ENCODE data around the gene PDZD2.
A peak's percentile ranks its signal among the peaks of the same experiment; 100 is the strongest.

The PDZD2 gene

DNA sequence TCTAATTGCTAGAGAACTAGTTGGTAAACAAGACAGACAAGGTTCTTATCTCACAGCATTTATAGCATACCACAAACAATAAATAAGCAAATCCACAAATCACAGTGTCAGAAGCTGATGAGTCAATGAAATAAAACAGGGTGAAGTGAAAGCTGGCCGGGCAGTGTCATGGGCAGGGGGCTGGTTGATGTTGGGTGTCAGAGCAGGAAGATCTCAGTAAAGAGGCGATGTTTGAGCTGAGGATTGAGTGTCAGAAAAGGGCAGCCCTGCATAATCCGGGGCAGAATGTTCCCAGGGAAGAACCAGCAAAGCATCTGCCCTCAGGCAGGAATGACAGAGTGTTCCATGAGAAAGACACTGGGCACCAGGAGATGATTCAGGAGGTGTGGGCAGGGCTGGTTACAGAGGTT lies 351.8 kb downstream of the PDZD2 start:
- Histone ChIP-seq H3K9me3 (ENCODE audit: insufficient read depth, low read depth, low read length) (no peaks in the 10 kb centered on the region), H3K4me2 (ENCODE audit: low read depth, low read length, poor library complexity, severe bottlenecking) (no peak overlapping the region), H3K36me3 (ENCODE audit: insufficient read depth, low read length) (no peaks in the 10 kb centered on the region), H3K27me3 (ENCODE audit: insufficient read depth, low read length, poor library complexity, severe bottlenecking) (no peaks in the 10 kb centered on the region), H3K4me1 (ENCODE audit: insufficient read depth, low read length, poor library complexity, severe bottlenecking) (peaks cover 23% of the 10 kb centered on the region), H3K4me3 (ENCODE audit: low read length, poor library complexity, severe bottlenecking) (no peak overlapping the region), H3K79me2 (ENCODE audit: insufficient read depth, low read length) (no peaks in the 10 kb centered on the region), H3K9me2 (replicated peaks; ENCODE audit: low read depth, low read length) (no peaks in the 10 kb centered on the region), H2AFZ (ENCODE audit: low read length) (no peak overlapping the region), H4K20me1 (ENCODE audit: insufficient read depth, low read length, poor library complexity, severe bottlenecking) (no peaks in the 10 kb centered on the region), H3K9ac (ENCODE audit: low read depth, low read length, poor library complexity, severe bottlenecking) (no peak overlapping the region), H3F3A (ENCODE audit: low read depth) (no peaks in the 10 kb centered on the region)
- TF ChIP-seq EZH2phosphoT487 (IDR thresholded peaks at IDR 0.05; ENCODE audit: borderline replicate concordance), result no peak
- TF ChIP-seq, protein P1, sequence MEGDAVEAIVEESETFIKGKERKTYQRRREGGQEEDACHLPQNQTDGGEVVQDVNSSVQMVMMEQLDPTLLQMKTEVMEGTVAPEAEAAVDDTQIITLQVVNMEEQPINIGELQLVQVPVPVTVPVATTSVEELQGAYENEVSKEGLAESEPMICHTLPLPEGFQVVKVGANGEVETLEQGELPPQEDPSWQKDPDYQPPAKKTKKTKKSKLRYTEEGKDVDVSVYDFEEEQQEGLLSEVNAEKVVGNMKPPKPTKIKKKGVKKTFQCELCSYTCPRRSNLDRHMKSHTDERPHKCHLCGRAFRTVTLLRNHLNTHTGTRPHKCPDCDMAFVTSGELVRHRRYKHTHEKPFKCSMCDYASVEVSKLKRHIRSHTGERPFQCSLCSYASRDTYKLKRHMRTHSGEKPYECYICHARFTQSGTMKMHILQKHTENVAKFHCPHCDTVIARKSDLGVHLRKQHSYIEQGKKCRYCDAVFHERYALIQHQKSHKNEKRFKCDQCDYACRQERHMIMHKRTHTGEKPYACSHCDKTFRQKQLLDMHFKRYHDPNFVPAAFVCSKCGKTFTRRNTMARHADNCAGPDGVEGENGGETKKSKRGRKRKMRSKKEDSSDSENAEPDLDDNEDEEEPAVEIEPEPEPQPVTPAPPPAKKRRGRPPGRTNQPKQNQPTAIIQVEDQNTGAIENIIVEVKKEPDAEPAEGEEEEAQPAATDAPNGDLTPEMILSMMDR (conservative IDR thresholded peaks at IDR 0.05; ENCODE audit: low read length), result no peak

GRCh38 chr5:31992377-31992776 lies 353.4 kb downstream of the PDZD2 start:
- Histone ChIP-seq H3K9ac (ENCODE audit: low read depth, low read length, poor library complexity, severe bottlenecking) (no peak overlapping the region), H3K36me3 (ENCODE audit: insufficient read depth, low read length) (no peaks in the 10 kb centered on the region), H2AFZ (ENCODE audit: low read length) (no peak overlapping the region), H3K4me2 (ENCODE audit: low read depth, low read length, poor library complexity, severe bottlenecking) (peak overlapping the region; percentile 28), H3K4me1 (ENCODE audit: insufficient read depth, low read length, poor library complexity, severe bottlenecking) (peaks cover 29% of the 10 kb centered on the region), H3K9me2 (replicated peaks; ENCODE audit: low read depth, low read length) (no peaks in the 10 kb centered on the region), H3K27me3 (ENCODE audit: insufficient read depth, low read length, poor library complexity, severe bottlenecking) (no peaks in the 10 kb centered on the region), H3K9me3 (ENCODE audit: insufficient read depth, low read depth, low read length) (no peaks in the 10 kb centered on the region), H4K20me1 (ENCODE audit: insufficient read depth, low read length, poor library complexity, severe bottlenecking) (no peaks in the 10 kb centered on the region), H3F3A (ENCODE audit: low read depth) (no peaks in the 10 kb centered on the region), H3K79me2 (ENCODE audit: insufficient read depth, low read length) (no peaks in the 10 kb centered on the region), H3K4me3 (ENCODE audit: low read length, poor library complexity, severe bottlenecking) (no peak overlapping the region)
- no peak for TF ChIP-seq EZH2phosphoT487 (IDR thresholded peaks at IDR 0.05; ENCODE audit: borderline replicate concordance)
- TF ChIP-seq, protein P1 (conservative IDR thresholded peaks at IDR 0.05; ENCODE audit: low read length), result no peak

GRCh38 chr5:31993165-31993961 lies 354.4 kb downstream of the PDZD2 start:
- H3K4me2 ChIP-seq (ENCODE audit: low read depth, low read length, poor library complexity, severe bottlenecking), result no peak overlapping the region
- no peaks in the 10 kb centered on the region for H3K27me3 ChIP-seq (ENCODE audit: insufficient read depth, low read length, poor library complexity, severe bottlenecking)
- no peaks in the 10 kb centered on the region for H3K79me2 ChIP-seq (ENCODE audit: insufficient read depth, low read length)
- H3K36me3 ChIP-seq (ENCODE audit: insufficient read depth, low read length), result no peaks in the 10 kb centered on the region
- no peaks in the 10 kb centered on the region for H3F3A ChIP-seq (ENCODE audit: low read depth)
- no peaks in the 10 kb centered on the region for H3K9me2 ChIP-seq (replicated peaks; ENCODE audit: low read depth, low read length)
- TF ChIP-seq EZH2phosphoT487 (IDR thresholded peaks at IDR 0.05; ENCODE audit: borderline replicate concordance), result no peak
- TF ChIP-seq, protein P1 (conservative IDR thresholded peaks at IDR 0.05; ENCODE audit: low read length), result no peak
- no peak overlapping the region for H2AFZ ChIP-seq (ENCODE audit: low read length)
- H4K20me1 ChIP-seq (ENCODE audit: insufficient read depth, low read length, poor library complexity, severe bottlenecking), result no peaks in the 10 kb centered on the region
- H3K4me3 ChIP-seq (ENCODE audit: low read length, poor library complexity, severe bottlenecking), result no peak overlapping the region
- H3K9me3 ChIP-seq (ENCODE audit: insufficient read depth, low read depth, low read length), result no peaks in the 10 kb centered on the region
- no peak overlapping the region for H3K9ac ChIP-seq (ENCODE audit: low read depth, low read length, poor library complexity, severe bottlenecking)
- H3K4me1 ChIP-seq (ENCODE audit: insufficient read depth, low read length, poor library complexity, severe bottlenecking), result peaks cover 29% of the 10 kb centered on the region

Measured in Loucy (cell line).